HG03575 (cell line): ENCODE results near the gene LRRN4CL.
"Not testable (repeated sequence)": the region's sequence is repeated elsewhere in the genome, so short reads cannot be mapped to it uniquely, and the experiment has no call there.

Experiments used
- ATAC-seq: cut with Tn5 transposase; IDR thresholded peaks from one replicate; pipeline ENCODE4 v1.9.1; 2021; ENCODE audit not compliant: unreplicated experiment, insufficient number of reproducible peaks, low FRiP score; ENCODE audit errors: extremely low read depth

Gene LRRN4CL

GRCh38 chr11:62678770-62679696 is 10.3 kb downstream of the LRRN4CL start, which contains the start of gene UBXN1:
Gene UBXN1 (minus strand): TSS chr11:62679073. CDS start chr11:62678923, 150 bp downstream.
- ATAC-seq, result no peak

- ATAC-seq, result no peak
Measured at GRCh38 chr11:62678433-62678769, 10.9 kb downstream of the LRRN4CL start.

- ATAC-seq, result no peak
Measured at GRCh38 chr11:62677714-62678113, 11.6 kb downstream of the LRRN4CL start.

GRCh38 chr11:62677156-62677555 is 12.2 kb downstream of the LRRN4CL start:
- no peak for ATAC-seq

- no peak for ATAC-seq
Measured at GRCh38 chr11:62676698-62677097, 12.6 kb downstream of the LRRN4CL start.

- not testable (repeated sequence) for ATAC-seq
Measured at GRCh38 chr11:62675415-62675814, 13.9 kb downstream of the LRRN4CL start.

- no peak for ATAC-seq
Measured at GRCh38 chr11:62673196-62673525, 16.2 kb downstream of the LRRN4CL start.

GRCh38 chr11:62671608-62672389 is 17.5 kb downstream of the LRRN4CL start, which contains the start of the genes LBHD1 and UQCC3:
Gene LBHD1 (minus strand): TSS chr11:62672267. CDS start chr11:62670031, 2,236 bp downstream.
Gene UQCC3 (plus strand): TSS chr11:62671673. CDS start chr11:62671746, 73 bp downstream.
- ATAC-seq, result no peak

- ATAC-seq, result no peak
Measured at GRCh38 chr11:62671236-62671607, 18.1 kb downstream of the LRRN4CL start.

GRCh38 chr11:62669420-62670161 is 19.7 kb downstream of the LRRN4CL start:
- no peak for ATAC-seq

- ATAC-seq, result no peak
Measured at GRCh38 chr11:62667460-62667859, 21.9 kb downstream of the LRRN4CL start.

GRCh38 chr11:62666259-62666926 is 22.9 kb downstream of the LRRN4CL start:
- no peak for ATAC-seq

GRCh38 chr11:62665599-62666258 is 23.6 kb downstream of the LRRN4CL start:
- no peak for ATAC-seq

GRCh38 chr11:62665075-62665598 is 24.2 kb downstream of the LRRN4CL start, which contains the start of the genes C11orf98 and CSKMT:
Gene C11orf98 (minus strand): TSS chr11:62665210. CDS start chr11:62665169, 41 bp downstream.
Gene CSKMT (plus strand): TSS chr11:62665312. CDS start chr11:62665880, 568 bp downstream.
- ATAC-seq, result no peak

GRCh38 chr11:62664405-62665074 is 24.8 kb downstream of the LRRN4CL start:
- ATAC-seq, result no peak

GRCh38 chr11:62656796-62657429 is 32.4 kb downstream of the LRRN4CL start:
- no peak for ATAC-seq

- ATAC-seq, result no peak
Measured at GRCh38 chr11:62654297-62654696, 35.0 kb downstream of the LRRN4CL start.
